SIG-M5 (cell line): Measurements from ENCODE around the gene MYL5.
"Not testable (repeated sequence)": the region's sequence is repeated elsewhere in the genome, so short reads cannot be mapped to it uniquely, and the experiment has no call there.

Experiments used
- DNase-seq: peaks from one replicate; lab custom pipeline; 2025; lab: John Stamatoyannopoulos, UW

Gene MYL5

GRCh38 chr4:635851-636627 is 38.3 kb upstream of the MYL5 start:
- DNase-seq = no peak

- no peak for DNase-seq
Measured at GRCh38 chr4:636628-637159, 37.6 kb upstream of the MYL5 start.

GRCh38 chr4:637536-638280 is 36.6 kb upstream of the MYL5 start:
- DNase-seq = no peak

- not testable (repeated sequence) for DNase-seq
Measured at GRCh38 chr4:642366-642765, 32.0 kb upstream of the MYL5 start.

GRCh38 chr4:646460-646859 is 27.9 kb upstream of the MYL5 start:
- DNase-seq = no peak

- no peak for DNase-seq
Measured at GRCh38 chr4:647481-647880, 26.9 kb upstream of the MYL5 start.

- no peak for DNase-seq
Measured at GRCh38 chr4:648579-649292, 25.6 kb upstream of the MYL5 start.

GRCh38 chr4:649293-649625 is 25.1 kb upstream of the MYL5 start:
- DNase-seq = no peak

- no peak for DNase-seq
Measured at GRCh38 chr4:649751-650310, 24.5 kb upstream of the MYL5 start.

GRCh38 chr4:650461-650860 is 23.9 kb upstream of the MYL5 start:
- DNase-seq = no peak

- DNase-seq = no peak
Measured at GRCh38 chr4:650951-651883, 23.1 kb upstream of the MYL5 start.

- no peak for DNase-seq
Measured at GRCh38 chr4:651884-652642, 22.3 kb upstream of the MYL5 start.

GRCh38 chr4:653080-653821 is 21.1 kb upstream of the MYL5 start:
- no peak for DNase-seq

GRCh38 chr4:653831-654502 is 20.4 kb upstream of the MYL5 start:
- no peak for DNase-seq

- DNase-seq = no peak
Measured at GRCh38 chr4:654503-654845, 19.9 kb upstream of the MYL5 start.

GRCh38 chr4:654871-655463 is 19.4 kb upstream of the MYL5 start:
- DNase-seq = no peak

- DNase-seq = no peak
Measured at GRCh38 chr4:655464-656151, 18.7 kb upstream of the MYL5 start.
